Cardiac fibroblast (primary cell): Measurements from ENCODE around the gene NDUFC2.

Source experiments
- DNase-seq, 2 donors: peaks; one replicate each; pipeline versions ENCODE4 v3.0.0 to v3.0.0-alpha.2; 2010; ENCODE audit warnings: low read depth in 2 of 2
- H3K4me3 ChIP-seq, 2 donors: replicated peaks in 1 of 2; 1 replicate in 1 of 2; 2 replicates in 1 of 2; pipeline ENCODE4 v1.5.1; 2011; ENCODE audit warnings: low read depth in 2 of 2, low read length in 2 of 2, mild to moderate bottlenecking in 2 of 2, moderate library complexity in 1 of 2
- TF ChIP-seq, protein P1 (sequence below): IDR thresholded peaks from one replicate; pipeline ENCODE4 v1.5.1; 2011; ENCODE audit warnings: low read depth, mild to moderate bottlenecking, low read length, inconsistent platforms

NDUFC2 gene

DNA sequence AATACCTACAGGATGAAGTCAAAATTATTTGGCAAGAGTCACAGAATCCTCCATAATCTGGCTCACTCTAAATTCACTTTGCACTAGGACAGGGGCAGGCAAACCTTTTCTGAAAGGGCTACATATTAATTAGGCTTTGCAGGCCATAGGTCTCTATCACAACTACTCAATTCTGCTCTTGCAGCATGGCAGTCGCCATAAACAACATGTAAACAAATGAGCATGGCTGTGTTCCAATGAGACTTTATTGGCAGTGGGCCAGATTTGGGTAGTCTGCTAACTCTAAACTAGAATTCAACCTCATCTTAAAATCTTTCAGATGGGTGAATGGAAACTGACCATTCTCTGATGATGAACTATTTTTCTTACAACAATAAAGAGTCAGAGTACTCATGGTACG lies 10.2 kb downstream of the NDUFC2 start:
- TF ChIP-seq, protein P1, sequence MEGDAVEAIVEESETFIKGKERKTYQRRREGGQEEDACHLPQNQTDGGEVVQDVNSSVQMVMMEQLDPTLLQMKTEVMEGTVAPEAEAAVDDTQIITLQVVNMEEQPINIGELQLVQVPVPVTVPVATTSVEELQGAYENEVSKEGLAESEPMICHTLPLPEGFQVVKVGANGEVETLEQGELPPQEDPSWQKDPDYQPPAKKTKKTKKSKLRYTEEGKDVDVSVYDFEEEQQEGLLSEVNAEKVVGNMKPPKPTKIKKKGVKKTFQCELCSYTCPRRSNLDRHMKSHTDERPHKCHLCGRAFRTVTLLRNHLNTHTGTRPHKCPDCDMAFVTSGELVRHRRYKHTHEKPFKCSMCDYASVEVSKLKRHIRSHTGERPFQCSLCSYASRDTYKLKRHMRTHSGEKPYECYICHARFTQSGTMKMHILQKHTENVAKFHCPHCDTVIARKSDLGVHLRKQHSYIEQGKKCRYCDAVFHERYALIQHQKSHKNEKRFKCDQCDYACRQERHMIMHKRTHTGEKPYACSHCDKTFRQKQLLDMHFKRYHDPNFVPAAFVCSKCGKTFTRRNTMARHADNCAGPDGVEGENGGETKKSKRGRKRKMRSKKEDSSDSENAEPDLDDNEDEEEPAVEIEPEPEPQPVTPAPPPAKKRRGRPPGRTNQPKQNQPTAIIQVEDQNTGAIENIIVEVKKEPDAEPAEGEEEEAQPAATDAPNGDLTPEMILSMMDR: no peak
- H3K4me3 ChIP-seq: no peak overlapping the region
- DNase-seq: peak in 1 of 2 donors; percentile 30

DNA sequence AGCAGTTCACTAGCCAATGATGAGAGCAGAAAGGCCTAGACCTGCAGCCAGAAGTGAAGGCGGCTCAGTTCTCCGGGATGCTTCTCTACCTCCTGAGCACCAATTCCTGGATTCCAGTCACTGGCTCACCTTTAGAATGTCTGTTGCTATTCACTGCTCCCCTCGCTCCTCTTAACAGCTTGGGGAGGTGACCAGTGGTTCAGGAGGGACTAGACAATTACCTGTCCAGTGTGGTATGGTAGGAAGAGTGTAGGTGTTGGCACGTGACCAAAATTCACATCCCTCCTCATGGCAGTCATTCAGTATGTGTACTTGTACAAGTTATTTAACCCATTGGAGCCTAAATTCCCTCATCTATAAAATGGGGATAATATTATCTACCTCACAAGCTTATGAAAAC lies 12.0 kb downstream of the NDUFC2 start:
- DNase-seq: no peak
- no peak overlapping the region for H3K4me3 ChIP-seq
- TF ChIP-seq, protein P1: no peak

DNA sequence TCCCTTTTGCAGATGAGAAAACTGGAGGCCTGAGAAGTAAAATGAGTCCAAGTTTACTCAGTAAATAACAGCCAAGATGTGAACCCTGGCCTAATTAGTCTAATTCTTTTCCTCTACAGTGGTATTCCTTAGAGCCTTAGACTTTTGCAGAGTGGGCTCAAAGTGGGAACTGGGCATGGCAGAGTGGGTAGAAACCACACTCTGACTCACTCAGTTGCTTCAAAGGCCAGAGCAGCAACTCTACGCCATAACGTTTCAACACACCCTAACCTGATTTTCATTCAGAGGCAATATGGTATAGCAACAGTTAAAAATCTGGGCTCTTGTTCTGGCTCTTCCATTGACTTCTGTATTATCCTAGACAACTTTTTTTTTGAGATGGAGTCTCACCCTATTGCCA lies 13.2 kb downstream of the NDUFC2 start:
- H3K4me3 ChIP-seq: no peak overlapping the region
- no peak for DNase-seq
- TF ChIP-seq, protein P1: no peak

DNA sequence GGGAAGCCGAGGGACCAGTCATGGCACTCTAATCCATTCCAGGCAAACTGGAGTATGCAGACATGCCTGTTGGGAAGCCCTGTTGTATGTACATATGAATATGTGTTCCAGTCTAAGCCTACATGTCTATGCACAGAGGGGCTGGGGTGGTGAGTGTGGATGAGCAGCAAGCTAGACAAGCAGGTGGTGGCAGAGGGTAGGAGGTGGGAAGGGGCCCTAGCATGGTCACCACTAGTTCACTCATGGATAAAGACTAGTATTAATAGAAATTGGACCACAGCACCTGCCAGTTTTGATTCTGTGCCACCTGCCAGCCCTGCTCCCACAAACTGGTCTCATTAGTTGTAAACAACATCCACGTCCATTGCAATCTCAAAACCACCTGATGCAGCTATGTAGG lies 14.5 kb downstream of the NDUFC2 start:
- no peak overlapping the region for H3K4me3 ChIP-seq
- no peak for DNase-seq
- TF ChIP-seq, protein P1: no peak

DNA sequence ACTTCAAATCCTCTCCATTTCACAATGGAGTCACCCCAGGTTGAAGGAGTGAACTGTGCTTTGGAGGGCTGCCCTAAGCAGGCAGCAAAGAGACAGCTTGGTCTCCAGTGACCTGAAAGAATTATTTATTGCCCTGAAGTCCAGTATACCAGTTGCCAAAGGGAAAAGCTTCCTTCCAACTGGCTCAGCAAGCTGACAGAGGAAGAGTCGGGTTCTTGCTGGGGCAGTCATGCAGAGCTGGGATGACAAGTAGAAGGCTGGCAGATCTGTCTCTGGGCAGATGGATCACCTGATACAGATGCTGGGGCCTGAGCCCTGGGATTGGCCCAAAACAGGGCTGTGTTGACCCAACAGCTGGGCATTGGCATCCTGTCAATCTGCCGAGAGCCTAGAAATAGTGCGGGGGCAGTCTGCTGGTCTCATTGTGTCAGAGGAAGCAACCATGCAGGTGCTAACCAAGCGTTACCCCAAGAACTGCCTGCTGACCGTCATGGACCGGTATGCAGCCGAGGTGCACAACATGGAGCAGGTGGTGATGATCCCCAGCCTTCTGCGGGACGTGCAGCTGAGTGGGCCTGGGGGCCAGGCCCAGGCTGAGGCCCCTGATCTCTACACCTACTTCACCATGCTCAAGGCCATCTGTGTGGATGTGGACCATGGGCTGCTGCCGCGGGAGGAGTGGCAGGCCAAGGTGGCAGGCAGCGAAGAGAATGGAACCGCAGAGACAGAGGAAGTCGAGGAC lies 16.1 kb downstream of the NDUFC2 start, which contains the start of gene THRSP:
Gene THRSP, plus strand, starts transcription at position 422 of the 742 bp plus-strand sequence. Its CDS starts 21 bp downstream, at position 443.
- H3K4me3 ChIP-seq: no peak within 1 kb of the TSS
- TF ChIP-seq, protein P1: no peak

DNA sequence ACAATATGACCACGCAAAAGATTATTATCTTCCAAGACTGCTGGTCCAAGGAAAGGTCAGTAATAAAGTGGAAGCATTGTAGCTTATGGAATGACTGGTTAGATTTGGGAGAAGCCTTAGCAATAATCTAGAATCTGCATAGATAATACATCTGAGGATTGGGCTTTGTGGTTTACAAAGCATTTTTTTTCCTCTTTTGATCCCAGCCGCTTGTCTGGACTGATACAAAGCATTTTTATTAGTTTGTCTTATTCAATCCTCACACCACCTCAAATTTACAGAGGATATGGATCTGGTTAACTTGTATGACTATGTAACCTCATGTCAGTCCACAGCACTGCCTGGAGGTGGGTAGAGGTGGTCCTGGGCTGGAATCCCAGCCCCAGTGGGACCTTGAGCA lies 17.0 kb downstream of the NDUFC2 start:
- DNase-seq: no peak
- TF ChIP-seq, protein P1: no peak
- H3K4me3 ChIP-seq: no peak overlapping the region

More for the DNA sequence above, 16.1 kb downstream of the NDUFC2 start, which contains the start of gene THRSP:
- no peak for DNase-seq
